UCSD-AML1 (cell line): ENCODE data around the gene RGPD5.
"Not testable (repeated sequence)": the region's sequence is repeated elsewhere in the genome, so short reads cannot be mapped to it uniquely, and the experiment has no call there.

Experiments
- DNase-seq: peaks from one replicate; lab custom pipeline; 2025; ENCODE audit not compliant: unreplicated experiment; lab: John Stamatoyannopoulos, UW

Gene RGPD5

GRCh38 chr2:109891024-109891423 is 96.9 kb downstream of the RGPD5 start:
- not testable (repeated sequence) for DNase-seq

DNA sequence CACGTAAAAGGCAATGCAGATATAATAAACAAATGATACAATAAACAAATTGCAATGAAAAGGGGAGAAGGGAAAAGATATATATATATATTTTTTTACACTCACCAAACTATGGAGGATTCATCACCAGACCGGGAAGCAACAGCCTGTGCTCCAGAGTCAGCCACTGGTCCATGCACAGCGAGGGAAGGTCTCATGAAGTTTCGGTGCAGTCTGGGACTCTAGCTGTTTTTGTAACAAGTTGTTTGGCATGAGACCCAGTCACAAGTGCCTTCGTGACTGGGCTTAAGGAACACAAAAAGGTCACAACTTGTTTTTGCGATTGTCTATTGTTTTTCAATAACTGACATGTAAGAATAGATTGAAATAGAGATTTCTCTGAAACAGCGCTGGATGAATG is 99.6 kb downstream of the RGPD5 start:
- not testable (repeated sequence) for DNase-seq

DNA sequence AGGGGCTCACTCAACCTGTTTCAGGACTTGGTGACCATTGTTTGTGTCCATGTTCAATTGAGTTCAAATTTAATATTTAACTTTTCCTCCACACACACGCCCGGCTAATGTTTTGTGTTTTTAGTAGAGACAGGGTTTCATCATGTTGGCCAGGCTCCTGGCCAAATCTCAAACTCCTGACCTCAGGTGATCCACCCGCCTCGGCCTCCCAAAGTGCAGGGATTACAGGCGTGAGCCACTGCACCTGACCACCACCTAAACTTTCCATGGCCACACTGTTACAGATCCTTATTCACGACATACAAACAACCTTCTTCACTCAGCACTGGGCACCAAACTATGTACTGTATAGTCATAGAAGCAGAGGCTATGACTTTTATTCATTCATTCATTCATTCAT is 100.0 kb downstream of the RGPD5 start:
- DNase-seq, result not testable (repeated sequence)

DNA sequence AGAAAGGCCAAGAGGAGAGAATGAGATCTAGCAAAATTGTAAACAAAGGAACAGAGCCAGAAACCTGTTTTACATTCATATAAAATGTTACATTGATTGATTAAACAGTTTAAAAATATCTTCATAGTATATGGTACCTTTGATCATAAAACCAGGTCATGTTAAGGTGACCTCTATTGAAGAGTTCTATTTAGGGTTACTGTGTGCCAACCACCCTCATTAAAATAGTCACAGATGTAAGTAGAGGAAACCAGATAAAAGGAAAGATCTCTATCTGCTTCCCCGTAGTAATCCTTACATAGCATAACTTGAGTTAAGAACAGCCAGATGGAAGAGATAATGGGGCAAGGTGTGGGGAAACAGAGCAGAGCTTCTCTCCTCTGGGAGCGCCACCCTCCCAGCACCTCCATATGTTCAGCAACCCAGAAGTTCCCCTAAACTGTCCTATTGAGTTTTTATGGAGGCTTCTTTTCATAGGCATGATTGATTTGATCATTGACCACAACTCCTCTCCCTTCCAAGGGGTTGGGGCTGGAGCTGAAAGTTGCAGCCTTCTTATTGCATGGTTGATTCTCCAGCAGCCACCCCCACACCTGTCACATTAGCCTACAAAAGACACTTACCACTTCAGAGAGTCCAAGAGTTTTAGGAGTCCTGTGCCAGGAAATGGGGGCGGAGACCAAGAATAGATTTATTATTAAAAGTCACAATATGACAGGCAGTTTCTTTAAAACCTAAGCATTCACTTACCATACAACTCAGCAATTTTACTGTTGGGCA is 101.2 kb downstream of the RGPD5 start:
- not testable (repeated sequence) for DNase-seq

DNA sequence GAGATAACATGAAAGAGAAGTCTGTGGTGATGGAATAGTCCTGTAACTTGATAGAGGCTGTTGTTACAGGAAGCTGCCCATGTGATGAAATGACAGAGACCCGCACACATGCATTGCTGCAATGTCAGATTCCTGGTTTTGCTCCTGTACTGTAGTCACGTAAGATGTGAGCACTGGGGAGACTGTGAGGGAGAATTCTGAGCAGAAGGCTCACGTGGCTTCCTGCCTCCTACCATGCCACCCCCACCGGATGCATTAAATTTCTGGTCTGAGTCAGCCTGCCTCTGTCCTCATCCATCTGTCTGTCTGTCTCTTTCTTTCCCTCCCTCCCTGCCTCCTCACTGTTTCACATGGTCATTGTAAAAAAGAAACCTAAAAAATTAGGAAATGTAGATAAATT is 102.1 kb downstream of the RGPD5 start:
- not testable (repeated sequence) for DNase-seq

DNA sequence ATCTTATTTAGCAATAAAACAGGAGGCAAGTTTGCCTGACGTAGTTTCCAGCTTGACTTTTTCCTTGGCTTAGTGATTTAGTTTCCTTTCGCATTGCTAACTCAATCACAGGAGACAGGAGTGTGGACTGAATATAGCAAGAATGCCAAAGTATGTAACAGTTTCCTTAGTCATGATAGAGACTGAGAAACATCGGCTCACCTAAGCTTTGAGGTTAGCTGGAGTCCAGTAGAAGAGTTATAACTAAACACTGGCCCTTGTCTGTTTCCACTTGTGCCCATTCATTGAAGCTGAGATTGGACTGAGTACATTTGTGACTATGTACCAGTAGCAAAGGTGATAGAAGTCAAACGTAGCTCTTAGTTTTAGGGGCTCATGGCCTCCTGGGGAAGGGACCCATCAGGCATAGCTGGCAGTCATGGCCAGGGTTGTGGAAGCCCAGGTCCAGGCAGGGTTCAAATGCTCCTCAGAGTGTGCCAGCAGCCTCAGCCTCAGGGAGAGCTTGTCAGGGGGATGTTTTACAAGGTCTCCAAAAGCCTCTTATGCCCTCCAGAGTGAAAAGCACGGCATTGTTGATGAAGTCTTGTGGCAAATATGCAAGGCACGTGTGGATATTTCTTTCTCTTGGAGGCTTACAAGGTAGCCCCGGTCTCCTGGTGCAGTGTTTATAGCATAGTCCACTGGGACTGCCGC is 103.8 kb downstream of the RGPD5 start:
- DNase-seq, result not testable (repeated sequence)

GRCh38 chr2:109898462-109899336 is 104.6 kb downstream of the RGPD5 start, which contains the start of gene LIMS3:
LIMS3 (plus strand) TSS chr2:109898688; CDS start chr2:109898729, 41 bp downstream.
- DNase-seq, result not testable (repeated sequence)

DNA sequence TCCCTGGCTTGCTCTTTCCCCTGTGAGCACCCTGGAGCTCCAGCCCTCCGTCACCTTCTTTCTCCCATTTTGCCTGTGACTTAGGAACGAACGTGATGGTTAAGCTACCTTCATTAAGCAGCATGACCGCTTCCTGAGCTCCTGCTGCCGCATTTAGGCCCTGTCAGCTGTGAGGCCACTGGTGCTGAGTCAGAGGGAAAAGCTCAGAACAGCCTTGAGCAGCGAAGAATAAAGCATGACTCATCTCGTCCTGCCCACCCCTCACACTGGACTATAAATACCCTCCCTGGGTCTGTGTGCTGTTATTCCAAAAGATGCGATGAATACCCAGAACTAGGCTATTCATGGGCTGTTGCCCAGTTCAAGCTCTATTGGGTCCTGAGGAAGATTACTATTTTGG is 111.7 kb downstream of the RGPD5 start:
- DNase-seq, result not testable (repeated sequence)
